IMR-90 (cell line): Measurements from ENCODE around the gene FAM168A. TPM values are rescaled to one million over a fixed set of nuclear protein-coding genes. Genes with fewer than 3 reads are reported as not detected.

ENCODE experiments used
- ATAC-seq: fragments of 200-7000 bp; cut with Tn5 transposase; 2 replicates; pipeline ENCODE4 v1.9.1; 2020; ENCODE audit warnings: low read depth, mild to moderate bottlenecking, moderate library complexity
- BruUV-seq: library from RNA; stranded (reverse); fragments of 400-500 nt; replicated peaks from 2 replicates; lab custom pipeline; 2021; lab: Mats Ljungman, UMichigan
- CTCF ChIA-PET: fragments of 300-600 bp; formaldehyde crosslinking; extraction: SDS; loops from one replicate; lab custom pipeline; 2021; ENCODE audit warnings: antibody characterized with exemption; lab: Yijun Ruan, JAX
- POLR2A ChIA-PET: fragments of 300-600 bp; sonication (Branson Sonifier 250); formaldehyde crosslinking; loops from one replicate; lab custom pipeline; 2022; ENCODE audit warnings: antibody characterized with exemption; ENCODE audit not compliant: unreplicated experiment; lab: Charles Lee
- DNase-seq: peaks from one replicate; pipeline ENCODE4 v3.0.0; 2013
- H2AFZ ChIP-seq: replicated peaks from 2 replicates; pipeline ENCODE3; 2013; ENCODE audit warnings: low read length, mild to moderate bottlenecking; ENCODE audit not compliant: poor library complexity
- H2AK5ac ChIP-seq: 2 replicates; pipeline ENCODE4 v1.6.1; 2013; ENCODE audit warnings: low read depth, low read length, inconsistent platforms
- H2AK9ac ChIP-seq: replicated peaks from 2 replicates; pipeline ENCODE3; 2013; ENCODE audit warnings: mild to moderate bottlenecking, low read depth, low read length, moderate library complexity; ENCODE audit not compliant: poor library complexity
- H2BK120ac ChIP-seq: 2 replicates; pipeline ENCODE4 v1.6.1; 2013; ENCODE audit warnings: low read depth, low read length, inconsistent platforms
- H2BK15ac ChIP-seq: 3 replicates; pipeline ENCODE4 v1.6.1; 2013; ENCODE audit warnings: low read depth, low read length, inconsistent platforms
- H2BK20ac ChIP-seq: 2 replicates; pipeline ENCODE4 v1.6.1; 2013; ENCODE audit warnings: low read depth, mild to moderate bottlenecking, inconsistent platforms, low read length, moderate library complexity
- H2BK5ac ChIP-seq: 2 replicates; pipeline ENCODE4 v1.6.1; 2013; ENCODE audit warnings: mild to moderate bottlenecking, low read depth, low read length, inconsistent platforms; ENCODE audit not compliant: poor library complexity, severe bottlenecking
- H3K14ac ChIP-seq: replicated peaks from 2 replicates; pipeline ENCODE4 v1.6.1; 2013; ENCODE audit warnings: low read depth, low read length, inconsistent platforms
- H3K18ac ChIP-seq: 2 replicates; pipeline ENCODE4 v1.6.1; 2013; ENCODE audit warnings: low read depth, low read length, control low read depth
- H3K23ac ChIP-seq: 2 replicates; pipeline ENCODE4 v1.6.1; 2013; ENCODE audit warnings: low read depth, low read length, inconsistent platforms
- H3K27ac ChIP-seq: 2 replicates; pipeline ENCODE4 v1.5.1; 2013; ENCODE audit warnings: mild to moderate bottlenecking, control low read depth, low read length; ENCODE audit not compliant: insufficient read depth
- H3K27me3 ChIP-seq: 2 replicates; pipeline ENCODE4 v1.6.1; 2013; ENCODE audit warnings: low read length; ENCODE audit not compliant: control insufficient read depth, insufficient read depth
- H3K36me3 ChIP-seq: 2 replicates; pipeline ENCODE4 v1.6.1; 2013; ENCODE audit warnings: low read length, mixed read lengths; ENCODE audit not compliant: control insufficient read depth, insufficient read depth
- H3K4ac ChIP-seq: 2 replicates; pipeline ENCODE4 v1.6.1; 2013; ENCODE audit warnings: low read depth, low read length, inconsistent platforms
- H3K4me1 ChIP-seq: 2 replicates; pipeline ENCODE4 v1.6.1; 2013; ENCODE audit warnings: low read length, mixed read lengths; ENCODE audit not compliant: control insufficient read depth, insufficient read depth
- H3K4me2 ChIP-seq: 2 replicates; pipeline ENCODE4 v1.6.1; 2013; ENCODE audit warnings: low read depth, mild to moderate bottlenecking, control low read depth, low read length, moderate library complexity
- H3K4me3 ChIP-seq: 2 replicates; pipeline ENCODE4 v1.5.1; 2013; ENCODE audit warnings: low read depth, mild to moderate bottlenecking, control low read depth, low read length, moderate library complexity; ENCODE audit not compliant: insufficient read depth
- H3K56ac ChIP-seq: 2 replicates; pipeline ENCODE4 v1.6.1; 2013; ENCODE audit warnings: low read length, inconsistent platforms; ENCODE audit not compliant: insufficient read depth; ENCODE audit errors: extremely low read depth
- H3K79me1 ChIP-seq, 2 experiments: 2 replicates each; pipeline ENCODE4 v1.6.1; 2013; ENCODE audit warnings: low read length in 2 of 2, inconsistent platforms in 1 of 2, low read depth in 1 of 2
- H3K9ac ChIP-seq: 2 replicates; pipeline ENCODE4 v1.6.1; 2013; ENCODE audit warnings: low read depth, low read length, control low read depth
- H3K9me1 ChIP-seq: 2 replicates; pipeline ENCODE4 v1.6.1; 2013; ENCODE audit warnings: low read length, inconsistent platforms; ENCODE audit not compliant: insufficient read depth
- H3K9me3 ChIP-seq: 2 replicates; pipeline ENCODE4 v1.6.1; 2013; ENCODE audit warnings: low read length; ENCODE audit not compliant: control insufficient read depth, insufficient read depth
- H4K20me1 ChIP-seq: 2 replicates; pipeline ENCODE4 v1.6.1; 2013; ENCODE audit warnings: low read length, inconsistent platforms; ENCODE audit not compliant: insufficient read depth
- H4K5ac ChIP-seq: 2 replicates; pipeline ENCODE4 v1.6.1; 2013; ENCODE audit warnings: mild to moderate bottlenecking, low read depth, low read length, control low read depth
- H4K8ac ChIP-seq, 2 experiments: 2 replicates each; pipeline ENCODE4 v1.6.1; 2013; ENCODE audit warnings: low read depth in 2 of 2, low read length in 2 of 2, control low read depth in 1 of 2, inconsistent platforms in 1 of 2
- H4K91ac ChIP-seq: 2 replicates; pipeline ENCODE4 v1.6.1; 2013; ENCODE audit warnings: low read depth, low read length, inconsistent platforms; ENCODE audit not compliant: insufficient read depth
- BHLHE40 ChIP-seq: fragments of 150-350 bp; IDR thresholded peaks from 2 replicates; pipeline ENCODE4 v1.6.1; 2016; ENCODE audit warnings: mild to moderate bottlenecking, low read depth, low read length
- CEBPB ChIP-seq: IDR thresholded peaks from 2 replicates; pipeline ENCODE4 v1.6.1; 2012; ENCODE audit warnings: low read depth, low read length, improper control_type of control experiment
- CHD1 ChIP-seq: IDR thresholded peaks from 2 replicates; pipeline ENCODE4 v1.6.1; 2012; ENCODE audit warnings: low read depth, low read length, improper control_type of control experiment
- ELK1 ChIP-seq: fragments of 150-350 bp; IDR thresholded peaks from 2 replicates; pipeline ENCODE4 v1.6.1; 2016; ENCODE audit warnings: low read depth, mild to moderate bottlenecking, low read length, moderate library complexity, borderline replicate concordance
- FOS ChIP-seq: fragments of 150-350 bp; IDR thresholded peaks from 2 replicates; pipeline ENCODE4 v1.6.1; 2016; ENCODE audit warnings: low read depth, low read length
- MAFK ChIP-seq: IDR thresholded peaks from 2 replicates; pipeline ENCODE4 v1.6.1; 2012; ENCODE audit warnings: low read depth, low read length, improper control_type of control experiment
- MAZ ChIP-seq: IDR thresholded peaks from 2 replicates; pipeline ENCODE4 v1.6.1; 2012; ENCODE audit warnings: low read depth, mild to moderate bottlenecking, low read length, improper control_type of control experiment, moderate library complexity, borderline replicate concordance
- MXI1 ChIP-seq: IDR thresholded peaks from 2 replicates; pipeline ENCODE4 v1.6.1; 2012; ENCODE audit warnings: low read depth, mild to moderate bottlenecking, low read length, moderate library complexity, borderline replicate concordance
- NFE2L2 ChIP-seq: fragments of 150-350 bp; IDR thresholded peaks from 2 replicates; pipeline ENCODE4 v1.6.1; 2016; ENCODE audit warnings: low read depth, mild to moderate bottlenecking, low read length
- POLR2A ChIP-seq: IDR thresholded peaks from 2 replicates; pipeline ENCODE4 v1.6.1; 2012; ENCODE audit warnings: mild to moderate bottlenecking, low read depth, low read length
- RAD21 ChIP-seq: IDR thresholded peaks from 2 replicates; pipeline ENCODE4 v1.6.1; 2012; ENCODE audit warnings: low read length, improper control_type of control experiment
- RCOR1 ChIP-seq: IDR thresholded peaks from 2 replicates; pipeline ENCODE4 v1.6.1; 2012; ENCODE audit warnings: mild to moderate bottlenecking, low read length, improper control_type of control experiment; ENCODE audit not compliant: insufficient replicate concordance
- RFX5 ChIP-seq: IDR thresholded peaks from 2 replicates; pipeline ENCODE4 v1.8.0; 2012; ENCODE audit warnings: low read depth, mild to moderate bottlenecking, low read length, moderate library complexity
- SMC3 ChIP-seq: fragments of 150-350 bp; IDR thresholded peaks from 2 replicates; pipeline ENCODE4 v1.6.1; 2016; ENCODE audit warnings: low read depth, mild to moderate bottlenecking, antibody characterized with exemption, low read length, moderate library complexity
- WGBS, 2 experiments: methylation state at CpG; one replicate each; pipeline versions ENCODE4 v1.1.5 to v1.1.7; 2013; ENCODE audit warnings: missing lambda C conversion rate in 2 of 2; ENCODE audit not compliant: insufficient read length in 1 of 2; ENCODE audit errors: extremely low coverage in 2 of 2; 5-methylcytosine and 5-hydroxymethylcytosine counted together
- dilution Hi-C: fragments of 300-500 bp; cut with HindIII; formaldehyde crosslinking; loops from one replicate; pipeline ENCODE4 v1.14.3; 2018; ENCODE audit warnings: low sequenced_read_pairs; ENCODE audit not compliant: unreplicated experiment
- in situ Hi-C: fragments of 300-500 bp; cut with MboI; formaldehyde crosslinking; loops from 3 replicates; pipeline ENCODE4 v1.14.3; 2019; ENCODE audit warnings: low sequenced_read_pairs, inconsistent platforms, mixed read lengths
- intact Hi-C: fragments of 100-400 bp; cut with micrococcal nuclease; formaldehyde crosslinking; loops from 2 replicates; pipeline ENCODE4 v1.10.0; 2022
- polyA plus RNA-seq, 3 experiments: library from polyadenylated mRNA; depleted of rRNA; stranded (reverse); fragments of >200 nt; gene quantifications; 2 replicates each; pipeline ENCODE4 v1.2.3, GENCODE V29; 2012; ENCODE audit warnings: low replicate concordance in 1 of 3
- total RNA-seq: library from RNA; depleted of rRNA; stranded (reverse); fragments of >200 nt; gene quantifications from 2 replicates; pipeline ENCODE4 v1.2.3, GENCODE V29; 2012
- TF ChIP-seq, protein P1 (sequence below): conservative IDR thresholded peaks from 2 replicates; pipeline ENCODE4 v1.5.1; 2012; ENCODE audit warnings: mild to moderate bottlenecking, low read depth, low read length, improper control_type of control experiment
- TF ChIP-seq, protein P2 (sequence below): fragments of 150-350 bp; IDR thresholded peaks from 2 replicates; pipeline ENCODE4 v1.6.1; 2017; ENCODE audit warnings: mild to moderate bottlenecking, antibody characterized with exemption, low read length, low read depth

The FAM168A gene
- total and polyA plus RNA-seq, 2 of the 4 experiments (the other 2 are of a cell fraction), result 13.1 to 22.8 TPM

DNA sequence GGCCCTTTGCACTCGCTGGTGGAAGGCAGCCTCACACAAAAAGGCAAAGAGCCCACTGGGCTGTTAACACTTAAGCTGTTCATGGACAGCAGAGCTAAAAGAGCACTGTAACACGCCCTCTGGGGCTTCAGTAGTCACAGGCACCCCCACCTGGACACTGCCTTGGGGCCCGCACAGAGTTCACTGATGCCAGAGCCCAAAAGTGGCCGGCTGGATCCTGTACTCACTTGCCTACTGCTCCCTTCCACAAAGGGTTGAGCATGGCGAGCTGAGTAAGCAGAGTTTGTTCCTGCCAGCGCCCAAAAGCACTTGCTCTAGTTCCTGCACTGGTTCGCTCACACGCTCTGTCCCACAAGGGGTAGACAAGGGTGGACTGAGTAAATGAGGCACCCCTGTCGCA is 142.9 kb downstream of the FAM168A start:
- H3K9ac ChIP-seq, result no peak overlapping the region
- H2BK15ac ChIP-seq, result no peak overlapping the region
- dilution Hi-C loops, result no loop called here
- H2BK20ac ChIP-seq, result no peak overlapping the region
- H2AK5ac ChIP-seq, result no peak overlapping the region
- no peak overlapping the region for H4K5ac ChIP-seq
- H3K36me3 ChIP-seq, result no peaks in the 10 kb centered on the region
- in situ Hi-C loops, result no loop called here
- H3K4me2 ChIP-seq, result no peak overlapping the region
- 96% methylated on average over 3 of the region's 9 CpGs; no CpG with 5 or more reads in 1 of the 2 experiments for WGBS, 2 experiments
- H3K14ac ChIP-seq, result no peak overlapping the region
- no peak overlapping the region for H3K27ac ChIP-seq
- ChIA-PET CTCF (no interaction called here), POLR2A (no interaction called here)
- H3K4ac ChIP-seq, result no peak overlapping the region
- peaks cover 5% of the 10 kb centered on the region; the same call in 1 of the 2 replicates for H3K9me1 ChIP-seq
- H2AK9ac ChIP-seq, result no peak overlapping the region
- H3K9me3 ChIP-seq, result no peaks in the 10 kb centered on the region
- H3K23ac ChIP-seq, result no peak overlapping the region
- no peak overlapping the region for H3K56ac ChIP-seq
- H4K91ac ChIP-seq, result no peak overlapping the region
- H3K27me3 ChIP-seq, result no peaks in the 10 kb centered on the region
- H3K79me1 ChIP-seq, result 0 out of 4 replicates have a peak, but pooled peaks cover 0 to 4% of the 10 kb centered on the region in 2 experiments
- H4K20me1 ChIP-seq, result no peaks in the 10 kb centered on the region
- H3K4me1 ChIP-seq, result no peaks in the 10 kb centered on the region
- no peak overlapping the region for H2BK5ac ChIP-seq
- TF ChIP-seq MXI1, result no peak
- no peak for TF ChIP-seq FOS
- TF ChIP-seq POLR2A, result no peak
- no peak for TF ChIP-seq ELK1
- TF ChIP-seq, protein P1, sequence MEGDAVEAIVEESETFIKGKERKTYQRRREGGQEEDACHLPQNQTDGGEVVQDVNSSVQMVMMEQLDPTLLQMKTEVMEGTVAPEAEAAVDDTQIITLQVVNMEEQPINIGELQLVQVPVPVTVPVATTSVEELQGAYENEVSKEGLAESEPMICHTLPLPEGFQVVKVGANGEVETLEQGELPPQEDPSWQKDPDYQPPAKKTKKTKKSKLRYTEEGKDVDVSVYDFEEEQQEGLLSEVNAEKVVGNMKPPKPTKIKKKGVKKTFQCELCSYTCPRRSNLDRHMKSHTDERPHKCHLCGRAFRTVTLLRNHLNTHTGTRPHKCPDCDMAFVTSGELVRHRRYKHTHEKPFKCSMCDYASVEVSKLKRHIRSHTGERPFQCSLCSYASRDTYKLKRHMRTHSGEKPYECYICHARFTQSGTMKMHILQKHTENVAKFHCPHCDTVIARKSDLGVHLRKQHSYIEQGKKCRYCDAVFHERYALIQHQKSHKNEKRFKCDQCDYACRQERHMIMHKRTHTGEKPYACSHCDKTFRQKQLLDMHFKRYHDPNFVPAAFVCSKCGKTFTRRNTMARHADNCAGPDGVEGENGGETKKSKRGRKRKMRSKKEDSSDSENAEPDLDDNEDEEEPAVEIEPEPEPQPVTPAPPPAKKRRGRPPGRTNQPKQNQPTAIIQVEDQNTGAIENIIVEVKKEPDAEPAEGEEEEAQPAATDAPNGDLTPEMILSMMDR, result no peak
- TF ChIP-seq BHLHE40, result no peak
- TF ChIP-seq NFE2L2, result no peak
- no peak for TF ChIP-seq CHD1
- no peak for TF ChIP-seq RCOR1
- TF ChIP-seq, protein P2, sequence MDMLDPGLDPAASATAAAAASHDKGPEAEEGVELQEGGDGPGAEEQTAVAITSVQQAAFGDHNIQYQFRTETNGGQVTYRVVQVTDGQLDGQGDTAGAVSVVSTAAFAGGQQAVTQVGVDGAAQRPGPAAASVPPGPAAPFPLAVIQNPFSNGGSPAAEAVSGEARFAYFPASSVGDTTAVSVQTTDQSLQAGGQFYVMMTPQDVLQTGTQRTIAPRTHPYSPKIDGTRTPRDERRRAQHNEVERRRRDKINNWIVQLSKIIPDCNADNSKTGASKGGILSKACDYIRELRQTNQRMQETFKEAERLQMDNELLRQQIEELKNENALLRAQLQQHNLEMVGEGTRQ, result no peak
- no peak for TF ChIP-seq SMC3
- TF ChIP-seq MAFK, result no peak
- no peak for TF ChIP-seq CEBPB
- TF ChIP-seq RAD21, result no peak
- TF ChIP-seq RFX5, result no peak
- no peak for TF ChIP-seq MAZ
- intact Hi-C loops, result no loop called here
- H3K18ac ChIP-seq, result no peak overlapping the region
- no peak overlapping the region for H4K8ac ChIP-seq
- no peak for DNase-seq
- H2BK120ac ChIP-seq, result no peak overlapping the region
- BruUV-seq, result no TSS peak
- no peak overlapping the region for H3K4me3 ChIP-seq
- no peak overlapping the region for H2AFZ ChIP-seq
- no peak for ATAC-seq
